PC-3 (cell line): Measurements from ENCODE around the gene CCSER1.

Source experiments
- EZH2 ChIP-seq: fragments of 300-600 bp; sonication (generic); IDR thresholded peaks from one replicate; pipeline ENCODE4 v1.6.1; 2017; ENCODE audit warnings: antibody characterized with exemption, mild to moderate bottlenecking, low read length; ENCODE audit not compliant: unreplicated experiment
- TF ChIP-seq, protein P1 (sequence below): fragments of 300-600 bp; sonication (generic); conservative IDR thresholded peaks from 2 replicates; pipeline ENCODE4 v1.5.1; 2017; ENCODE audit warnings: antibody characterized with exemption, low read depth, mild to moderate bottlenecking, low read length

DNA sequence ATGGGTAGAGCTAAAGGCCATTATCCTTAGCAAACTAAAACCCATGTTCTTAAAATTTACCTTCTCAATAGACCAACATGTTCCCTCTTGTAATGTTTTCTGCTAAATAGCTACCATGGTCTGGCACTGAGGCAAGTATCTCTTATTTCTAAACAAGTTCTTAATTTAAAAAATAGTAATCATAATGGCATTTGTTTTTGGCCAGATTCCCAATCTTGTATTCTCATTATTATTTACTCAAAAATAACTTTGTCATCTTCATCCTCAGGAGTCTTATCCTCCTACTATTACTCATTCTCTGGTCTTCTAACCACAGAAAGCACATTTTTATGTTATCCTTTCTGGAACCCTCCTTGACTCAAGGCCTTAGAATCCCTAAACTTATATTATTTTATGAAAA is 931.2 kb downstream of the CCSER1 start:
- TF ChIP-seq, protein P1, sequence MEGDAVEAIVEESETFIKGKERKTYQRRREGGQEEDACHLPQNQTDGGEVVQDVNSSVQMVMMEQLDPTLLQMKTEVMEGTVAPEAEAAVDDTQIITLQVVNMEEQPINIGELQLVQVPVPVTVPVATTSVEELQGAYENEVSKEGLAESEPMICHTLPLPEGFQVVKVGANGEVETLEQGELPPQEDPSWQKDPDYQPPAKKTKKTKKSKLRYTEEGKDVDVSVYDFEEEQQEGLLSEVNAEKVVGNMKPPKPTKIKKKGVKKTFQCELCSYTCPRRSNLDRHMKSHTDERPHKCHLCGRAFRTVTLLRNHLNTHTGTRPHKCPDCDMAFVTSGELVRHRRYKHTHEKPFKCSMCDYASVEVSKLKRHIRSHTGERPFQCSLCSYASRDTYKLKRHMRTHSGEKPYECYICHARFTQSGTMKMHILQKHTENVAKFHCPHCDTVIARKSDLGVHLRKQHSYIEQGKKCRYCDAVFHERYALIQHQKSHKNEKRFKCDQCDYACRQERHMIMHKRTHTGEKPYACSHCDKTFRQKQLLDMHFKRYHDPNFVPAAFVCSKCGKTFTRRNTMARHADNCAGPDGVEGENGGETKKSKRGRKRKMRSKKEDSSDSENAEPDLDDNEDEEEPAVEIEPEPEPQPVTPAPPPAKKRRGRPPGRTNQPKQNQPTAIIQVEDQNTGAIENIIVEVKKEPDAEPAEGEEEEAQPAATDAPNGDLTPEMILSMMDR: no peak
- TF ChIP-seq EZH2: no peak
